ENCODE results near the gene ATP1A1.

DNA sequence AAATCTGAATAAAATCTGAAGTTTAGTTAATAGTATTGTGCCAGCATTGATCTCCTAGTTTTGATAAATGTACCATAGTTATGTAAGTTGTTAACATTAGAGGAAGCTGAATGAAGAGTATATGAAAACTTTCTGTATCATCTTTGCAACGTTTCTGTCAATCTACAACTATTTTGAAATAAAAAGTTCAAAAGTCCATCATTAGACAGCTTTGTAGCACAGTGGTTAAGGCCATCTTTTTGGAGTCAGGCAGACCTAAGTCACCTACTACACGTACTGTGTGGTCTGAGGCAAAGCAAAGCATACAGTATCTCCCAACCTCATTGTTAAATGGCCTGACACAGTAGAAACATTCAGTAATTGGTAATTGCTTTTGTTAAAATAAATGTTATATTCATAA lies 47.9 kb upstream of the ATP1A1 start:
- TF ChIP-seq TAF1 (IDR thresholded peaks at IDR 0.05; ENCODE audit: low read depth, low read length), result no peak
- no peak for TF ChIP-seq POLR2A (IDR thresholded peaks at IDR 0.05; ENCODE audit: low read depth, low read length)
